Activated CD8-positive, alpha-beta T cell treated with anti-CD3 and anti-CD28 coated beads, Interleukin-2, amount 10 ng/mL, durations not matched to agents 7 days and 5 days (primary cell): ENCODE results near the gene NSDHL. TPM values are rescaled to one million over a fixed set of nuclear protein-coding genes. Genes with fewer than 3 reads are reported as not detected.

ENCODE experiments used
- ATAC-seq: fragments of 150-1000 bp; cut with Tn5 transposase; one replicate; pipeline ENCODE4 v1.10.0; 2021; ENCODE audit warnings: moderate library complexity
- CTCF ChIA-PET: fragments of 350-600 bp; sonication (Branson Sonifier 250); formaldehyde crosslinking; loops from one replicate; lab custom pipeline; 2021; ENCODE audit warnings: antibody characterized with exemption; lab: Charles Lee
- POLR2A ChIA-PET: fragments of 350-600 bp; sonication (Branson Sonifier 250); formaldehyde crosslinking; loops from one replicate; lab custom pipeline; 2021; ENCODE audit warnings: antibody characterized with exemption; lab: Charles Lee
- DNase-seq: peaks from one replicate; pipeline ENCODE4 v3.0.0-alpha.2; 2020
- H3K27ac Mint-ChIP-seq: one replicate; pipeline ENCODE4 v1.8.0; 2021; ENCODE audit warnings: mild to moderate bottlenecking, mixed read lengths
- H3K27me3 Mint-ChIP-seq: one replicate; pipeline ENCODE4 v1.8.0; 2021; ENCODE audit warnings: low read depth, mixed read lengths
- H3K36me3 Mint-ChIP-seq: one replicate; pipeline ENCODE4 v1.8.0; 2021; ENCODE audit warnings: low read depth, mixed read lengths
- H3K4me1 Mint-ChIP-seq: one replicate; pipeline ENCODE4 v1.8.0; 2021; ENCODE audit warnings: low read depth, mixed read lengths
- H3K4me3 Mint-ChIP-seq: one replicate; pipeline ENCODE4 v1.8.0; 2021; ENCODE audit warnings: mild to moderate bottlenecking, mixed read lengths
- H3K9me3 Mint-ChIP-seq: one replicate; pipeline ENCODE4 v1.8.0; 2022; ENCODE audit warnings: mixed read lengths; ENCODE audit not compliant: insufficient read depth
- total RNA-seq, 2 experiments: library from RNA; stranded (reverse); gene quantifications; one replicate each; pipeline ENCODE4 v1.2.3, GENCODE V29; 2021

The NSDHL gene
- total RNA-seq, 2 experiments from 2014 or later: 14.2 to 15.5 TPM

DNA sequence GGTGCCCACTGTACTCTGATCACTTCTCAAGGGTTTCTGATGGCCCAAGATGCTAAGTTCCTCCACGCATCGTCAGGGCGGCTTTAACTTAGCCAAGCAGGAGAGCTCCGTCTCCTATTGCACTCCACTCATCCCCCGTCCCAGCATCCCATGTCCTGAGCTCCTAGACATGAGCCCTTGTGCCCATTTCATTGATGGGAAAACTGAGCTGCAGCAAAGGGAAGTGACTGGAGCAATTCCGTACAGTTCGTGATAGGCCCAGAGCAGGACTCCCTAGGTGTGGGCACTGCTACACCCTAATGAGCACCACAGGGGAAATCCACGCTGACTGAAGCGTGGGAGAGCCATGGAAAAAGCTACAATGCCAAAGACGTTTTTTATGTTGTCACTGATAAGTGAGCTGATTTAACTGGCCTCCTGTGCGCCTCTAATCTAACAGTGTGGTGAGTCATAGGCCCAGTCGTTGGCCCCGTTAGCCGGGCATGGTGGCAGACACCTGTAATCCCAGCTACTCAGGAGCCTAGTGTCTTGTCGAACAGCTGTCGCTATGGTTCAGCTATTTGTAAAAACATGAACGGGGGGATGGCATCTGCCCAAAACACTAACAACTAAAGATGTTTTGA lies 14.9 kb downstream of the NSDHL start:
- H3K27ac Mint-ChIP-seq: no peak overlapping the region
- H3K4me3 Mint-ChIP-seq: no peak overlapping the region
- H3K36me3 Mint-ChIP-seq: peaks cover 9% of the 10 kb centered on the region
- peaks cover 6% of the 10 kb centered on the region for H3K4me1 Mint-ChIP-seq
- no peak for ATAC-seq
- no peak for DNase-seq
- H3K27me3 Mint-ChIP-seq: no peaks in the 10 kb centered on the region
- H3K9me3 Mint-ChIP-seq: no peaks in the 10 kb centered on the region
- ChIA-PET CTCF (no interaction called here), POLR2A (no interaction called here)

GRCh38 chrX:152847281-152847680 lies 16.4 kb downstream of the NSDHL start:
- Mint-ChIP-seq H3K4me1 (peaks cover 20% of the 10 kb centered on the region), H3K27me3 (no peaks in the 10 kb centered on the region), H3K27ac (no peak overlapping the region), H3K9me3 (no peaks in the 10 kb centered on the region), H3K4me3 (no peak overlapping the region), H3K36me3 (peaks cover 20% of the 10 kb centered on the region)
- no peak for DNase-seq
- CTCF ChIA-PET: no interaction called here
- POLR2A ChIA-PET: no interaction called here
- no peak for ATAC-seq

DNA sequence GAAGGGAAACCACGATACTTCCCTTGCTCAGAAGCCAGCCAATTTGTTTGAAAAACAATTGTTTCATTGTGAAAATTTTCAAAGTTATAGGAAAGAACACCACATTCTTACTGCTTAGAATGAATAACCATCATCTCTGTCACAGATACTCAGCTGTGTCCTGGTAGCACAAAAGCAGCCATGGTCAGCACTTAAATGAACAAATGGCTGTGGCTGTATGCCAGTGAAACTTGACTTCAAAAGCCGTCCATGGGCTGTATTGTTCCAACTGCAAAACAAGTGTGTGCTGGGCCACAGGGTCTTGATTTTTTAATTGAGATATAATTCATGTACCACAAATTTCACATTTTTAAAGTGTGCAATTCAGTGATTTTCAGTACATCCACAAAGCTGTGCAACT lies 19.6 kb downstream of the NSDHL start:
- Mint-ChIP-seq H3K36me3 (peaks cover 31% of the 10 kb centered on the region), H3K27me3 (no peaks in the 10 kb centered on the region), H3K9me3 (no peaks in the 10 kb centered on the region), H3K4me1 (peaks cover 34% of the 10 kb centered on the region), H3K4me3 (no peak overlapping the region), H3K27ac (peak overlapping the region; percentile 28)
- ChIA-PET POLR2A (no interaction called here), CTCF (no interaction called here)
- DNase-seq: no peak
- ATAC-seq: no peak

GRCh38 chrX:152853986-152854385 lies 23.1 kb downstream of the NSDHL start:
- no peaks in the 10 kb centered on the region for H3K27me3 Mint-ChIP-seq
- POLR2A ChIA-PET: no interaction called here
- CTCF ChIA-PET: no interaction called here
- peaks cover 26% of the 10 kb centered on the region for H3K36me3 Mint-ChIP-seq
- no peak for ATAC-seq
- no peak for DNase-seq
- no peaks in the 10 kb centered on the region for H3K9me3 Mint-ChIP-seq
- H3K27ac Mint-ChIP-seq: peak overlapping the region; percentile 35
- H3K4me3 Mint-ChIP-seq: no peak overlapping the region
- peaks cover 34% of the 10 kb centered on the region for H3K4me1 Mint-ChIP-seq

GRCh38 chrX:152861116-152861515 lies 30.3 kb downstream of the NSDHL start:
- no peak for ATAC-seq
- H3K4me1 Mint-ChIP-seq: no peaks in the 10 kb centered on the region
- CTCF ChIA-PET: no interaction called here
- no peaks in the 10 kb centered on the region for H3K27me3 Mint-ChIP-seq
- H3K4me3 Mint-ChIP-seq: no peak overlapping the region
- no peak for DNase-seq
- POLR2A ChIA-PET: no interaction called here
- peaks cover 9% of the 10 kb centered on the region for H3K36me3 Mint-ChIP-seq
- no peak overlapping the region for H3K27ac Mint-ChIP-seq
- H3K9me3 Mint-ChIP-seq: no peaks in the 10 kb centered on the region

- no peaks in the 10 kb centered on the region for H3K4me1 Mint-ChIP-seq
- CTCF ChIA-PET: no interaction called here
- H3K4me3 Mint-ChIP-seq: no peak overlapping the region
- DNase-seq (no peak), ATAC-seq (no peak)
- no peaks in the 10 kb centered on the region for H3K9me3 Mint-ChIP-seq
- H3K27ac Mint-ChIP-seq: no peak overlapping the region
- no peaks in the 10 kb centered on the region for H3K27me3 Mint-ChIP-seq
- H3K36me3 Mint-ChIP-seq: peaks cover 9% of the 10 kb centered on the region
- POLR2A ChIA-PET: no interaction called here
Observed at GRCh38 chrX:152861826-152862225, 31.0 kb downstream of the NSDHL start.

GRCh38 chrX:152865232-152865920 lies 34.5 kb downstream of the NSDHL start:
- H3K4me1 Mint-ChIP-seq: no peaks in the 10 kb centered on the region
- ChIA-PET CTCF (no interaction called here), POLR2A (no interaction called here)
- H3K27ac Mint-ChIP-seq: no peak overlapping the region
- H3K4me3 Mint-ChIP-seq: no peak overlapping the region
- ATAC-seq (no peak), DNase-seq (no peak)
- peaks cover 13% of the 10 kb centered on the region for H3K36me3 Mint-ChIP-seq
- H3K9me3 Mint-ChIP-seq: no peaks in the 10 kb centered on the region
- H3K27me3 Mint-ChIP-seq: no peaks in the 10 kb centered on the region

DNA sequence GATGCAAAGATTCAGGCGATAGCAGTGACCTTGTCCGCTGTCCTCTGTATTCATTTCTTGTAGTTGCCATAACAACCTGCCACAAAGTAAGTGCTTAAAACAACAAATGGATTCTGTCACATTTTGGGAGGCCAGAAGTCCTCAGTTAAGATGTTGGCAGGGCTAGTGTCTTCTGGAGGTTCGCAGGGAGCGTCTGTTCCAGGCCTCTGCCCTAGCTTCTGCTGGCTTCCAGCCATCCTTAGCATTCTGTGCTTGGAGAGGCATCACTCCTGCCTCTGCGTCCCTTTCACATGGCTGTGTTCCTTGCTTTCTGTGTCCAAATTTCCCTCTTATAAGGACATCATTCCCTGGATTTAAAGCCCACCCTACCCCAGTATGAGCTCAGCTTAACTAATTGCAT lies 35.5 kb downstream of the NSDHL start:
- no peaks in the 10 kb centered on the region for H3K9me3 Mint-ChIP-seq
- H3K4me1 Mint-ChIP-seq: no peaks in the 10 kb centered on the region
- DNase-seq: no peak
- no peaks in the 10 kb centered on the region for H3K27me3 Mint-ChIP-seq
- peaks cover 13% of the 10 kb centered on the region for H3K36me3 Mint-ChIP-seq
- POLR2A ChIA-PET: no interaction called here
- CTCF ChIA-PET: no interaction called here
- no peak overlapping the region for H3K4me3 Mint-ChIP-seq
- ATAC-seq: no peak
- no peak overlapping the region for H3K27ac Mint-ChIP-seq

DNA sequence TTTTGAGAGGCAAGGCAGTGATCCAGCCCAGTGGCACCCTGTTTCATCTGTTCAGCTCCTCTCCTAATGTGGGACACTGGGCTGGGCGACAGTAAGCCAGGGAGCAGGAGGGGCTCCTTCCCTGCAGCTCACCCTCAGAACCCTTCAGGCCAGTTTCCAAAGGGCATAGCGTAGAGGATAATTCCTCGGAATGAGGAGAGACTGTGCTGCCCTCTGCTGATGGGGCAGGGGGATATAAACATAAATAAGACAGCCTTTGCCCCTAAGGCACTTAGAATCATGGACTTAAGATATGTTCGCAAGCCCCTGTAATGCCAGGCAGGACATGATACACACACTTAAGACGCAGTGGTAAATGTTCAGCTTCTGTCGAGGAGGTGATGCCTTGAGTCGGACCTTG lies 39.1 kb downstream of the NSDHL start:
- no peaks in the 10 kb centered on the region for H3K9me3 Mint-ChIP-seq

DNA sequence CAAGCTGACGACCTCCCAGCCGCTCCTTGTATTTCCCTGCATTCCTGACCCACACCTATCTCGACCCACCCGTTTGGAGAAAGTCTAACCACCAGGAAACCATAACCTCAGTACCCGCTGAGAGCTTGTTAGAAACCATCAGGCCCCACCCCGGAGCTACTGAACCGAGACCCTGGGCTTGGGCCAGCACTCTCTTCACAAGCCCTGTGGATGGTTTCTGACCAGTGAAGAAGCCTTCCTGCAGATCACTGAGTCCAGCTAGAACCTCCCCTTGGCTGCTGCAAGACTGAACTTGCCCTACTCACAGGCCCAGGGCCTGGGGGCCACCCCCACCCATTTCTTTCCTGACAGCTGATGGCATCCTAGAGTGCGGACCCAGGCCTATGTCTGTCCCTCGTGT lies 40.4 kb downstream of the NSDHL start:
- CTCF ChIA-PET: no interaction called here
- Mint-ChIP-seq H3K27me3 (no peaks in the 10 kb centered on the region), H3K4me3 (no peak overlapping the region), H3K36me3 (peaks cover 8% of the 10 kb centered on the region), H3K9me3 (no peaks in the 10 kb centered on the region), H3K27ac (no peak overlapping the region), H3K4me1 (peaks cover 7% of the 10 kb centered on the region)
- POLR2A ChIA-PET: no interaction called here
- ATAC-seq (no peak), DNase-seq (no peak)

More for the DNA sequence above, 39.1 kb downstream of the NSDHL start:
- peaks cover 7% of the 10 kb centered on the region for H3K4me1 Mint-ChIP-seq
- CTCF ChIA-PET: no interaction called here
- no peak overlapping the region for H3K27ac Mint-ChIP-seq
- ATAC-seq: no peak
- H3K36me3 Mint-ChIP-seq: peaks cover 8% of the 10 kb centered on the region
- DNase-seq: no peak
- POLR2A ChIA-PET: no interaction called here
- H3K27me3 Mint-ChIP-seq: no peaks in the 10 kb centered on the region
- H3K4me3 Mint-ChIP-seq: no peak overlapping the region

GRCh38 chrX:152872522-152872921 lies 41.7 kb downstream of the NSDHL start:
- Mint-ChIP-seq H3K27me3 (no peaks in the 10 kb centered on the region), H3K36me3 (peaks cover 8% of the 10 kb centered on the region), H3K4me1 (peaks cover 7% of the 10 kb centered on the region), H3K4me3 (no peak overlapping the region), H3K27ac (no peak overlapping the region), H3K9me3 (no peaks in the 10 kb centered on the region)
- ATAC-seq: no peak
- ChIA-PET POLR2A (no interaction called here), CTCF (no interaction called here)
- no peak for DNase-seq

DNA sequence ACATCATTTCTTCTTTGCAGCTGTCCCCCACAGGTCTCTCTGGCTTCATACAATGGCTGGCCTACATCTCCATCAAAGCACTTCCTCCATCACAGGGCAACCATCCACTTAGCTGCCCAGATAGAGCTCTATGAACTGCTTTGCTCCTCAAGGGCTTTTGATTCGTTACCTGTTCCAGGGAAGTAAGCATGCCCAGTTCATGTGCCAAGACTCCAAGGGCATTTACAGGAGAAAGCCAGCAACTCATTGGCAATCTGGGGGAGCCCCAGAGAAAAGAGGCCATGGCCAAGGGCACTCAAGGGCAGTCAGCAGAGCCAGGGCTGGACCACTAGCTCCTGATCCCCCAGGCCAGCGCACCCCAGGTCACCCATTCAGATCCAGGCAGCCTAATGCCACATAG lies 42.5 kb downstream of the NSDHL start:
- Mint-ChIP-seq H3K27me3 (no peaks in the 10 kb centered on the region), H3K27ac (no peak overlapping the region), H3K4me3 (no peak overlapping the region), H3K4me1 (peaks cover 7% of the 10 kb centered on the region), H3K36me3 (peaks cover 8% of the 10 kb centered on the region), H3K9me3 (no peaks in the 10 kb centered on the region)
- ChIA-PET POLR2A (no interaction called here), CTCF (no interaction called here)
- ATAC-seq: no peak
- no peak for DNase-seq
